ENCODE measurements around the gene WDR27.

WDR27 gene

GRCh38 chr6:169666441-169666840 lies 35.4 kb downstream of the WDR27 start:
- H3K27ac ChIP-seq, result no peak overlapping the region
- no peak for DNase-seq (ENCODE audit: low spot score)
- H3K4me3 ChIP-seq, result no peak overlapping the region
- TF ChIP-seq CTCF (IDR thresholded peaks at IDR 0.05), result no peak

GRCh38 chr6:169665289-169665688 lies 36.5 kb downstream of the WDR27 start:
- no peak for TF ChIP-seq CTCF (IDR thresholded peaks at IDR 0.05)
- H3K27ac ChIP-seq, result no peak overlapping the region
- no peak overlapping the region for H3K4me3 ChIP-seq
- no peak for DNase-seq (ENCODE audit: low spot score)

GRCh38 chr6:169664227-169664626 lies 37.6 kb downstream of the WDR27 start:
- no peak for TF ChIP-seq CTCF (IDR thresholded peaks at IDR 0.05)
- H3K4me3 ChIP-seq, result no peak overlapping the region
- H3K27ac ChIP-seq, result no peak overlapping the region
- no peak for DNase-seq (ENCODE audit: low spot score)

- no peak overlapping the region for H3K27ac ChIP-seq
- no peak for DNase-seq (ENCODE audit: low spot score)
- H3K4me3 ChIP-seq, result no peak overlapping the region
- TF ChIP-seq CTCF (IDR thresholded peaks at IDR 0.05), result no peak
Measured at GRCh38 chr6:169663468-169663867, 38.4 kb downstream of the WDR27 start.

GRCh38 chr6:169661391-169661756 lies 40.5 kb downstream of the WDR27 start:
- Histone ChIP-seq H3K4me3 (no peak overlapping the region), H3K27ac (no peak overlapping the region)
- TF ChIP-seq CTCF (IDR thresholded peaks at IDR 0.05), result no peak
- DNase-seq (ENCODE audit: low spot score), result no peak

GRCh38 chr6:169660751-169661390 lies 41.0 kb downstream of the WDR27 start:
- H3K4me3 ChIP-seq, result no peak overlapping the region
- no peak overlapping the region for H3K27ac ChIP-seq
- no peak for TF ChIP-seq CTCF (IDR thresholded peaks at IDR 0.05)
- DNase-seq (ENCODE audit: low spot score), result no peak

GRCh38 chr6:169659820-169660610 lies 41.8 kb downstream of the WDR27 start:
- Histone ChIP-seq H3K27ac (no peak overlapping the region), H3K4me3 (no peak overlapping the region)
- TF ChIP-seq CTCF (IDR thresholded peaks at IDR 0.05), result no peak
- DNase-seq (ENCODE audit: low spot score), result no peak
